OCI-LY7 (cell line): Measurements from ENCODE around the gene RPL27A.

Source experiments
- EZH2phosphoT487 ChIP-seq: fragments of 200-600 bp; sonication (generic); IDR thresholded peaks from 2 replicates; pipeline ENCODE4 v1.6.1; 2018; ENCODE audit warnings: low read depth, borderline replicate concordance, mild to moderate bottlenecking, mixed run types, antibody characterized with exemption, low read length, moderate library complexity, mixed read lengths
- TF ChIP-seq, protein P1 (sequence below): fragments of 200-600 bp; sonication (generic); conservative IDR thresholded peaks from 2 replicates; pipeline ENCODE4 v1.5.1; 2014; ENCODE audit warnings: mild to moderate bottlenecking, antibody characterized with exemption, low read length, moderate library complexity, mixed read lengths

DNA sequence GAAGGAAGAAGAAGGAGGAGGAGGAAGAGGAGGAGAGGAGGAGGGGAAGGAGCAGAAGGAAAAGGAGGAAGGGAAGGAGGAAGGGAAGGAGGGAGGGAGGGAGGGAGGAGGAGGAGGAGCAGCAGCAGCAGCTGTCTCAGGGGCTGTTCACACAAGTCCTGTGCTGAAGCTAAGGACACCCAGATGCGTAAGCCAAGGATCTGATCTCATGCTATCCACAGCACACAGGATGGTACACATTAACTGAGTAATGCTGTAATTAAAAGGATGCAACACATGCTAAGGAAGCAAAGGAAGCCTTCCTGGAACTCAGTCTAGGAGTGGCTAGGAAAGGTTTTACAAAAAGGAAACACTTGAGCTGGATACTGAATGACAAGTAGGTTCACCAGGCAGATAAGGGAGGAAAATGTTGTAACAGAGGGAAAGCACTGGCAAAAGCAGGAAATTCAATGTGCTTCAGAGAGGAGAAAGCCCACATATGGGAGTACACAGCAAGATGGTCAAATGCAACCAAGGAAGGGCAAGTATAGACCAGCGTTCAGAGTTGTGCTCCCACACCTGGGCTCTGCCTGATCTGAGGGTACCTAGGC, 32.1 kb upstream of the RPL27A start:
- TF ChIP-seq, protein P1, sequence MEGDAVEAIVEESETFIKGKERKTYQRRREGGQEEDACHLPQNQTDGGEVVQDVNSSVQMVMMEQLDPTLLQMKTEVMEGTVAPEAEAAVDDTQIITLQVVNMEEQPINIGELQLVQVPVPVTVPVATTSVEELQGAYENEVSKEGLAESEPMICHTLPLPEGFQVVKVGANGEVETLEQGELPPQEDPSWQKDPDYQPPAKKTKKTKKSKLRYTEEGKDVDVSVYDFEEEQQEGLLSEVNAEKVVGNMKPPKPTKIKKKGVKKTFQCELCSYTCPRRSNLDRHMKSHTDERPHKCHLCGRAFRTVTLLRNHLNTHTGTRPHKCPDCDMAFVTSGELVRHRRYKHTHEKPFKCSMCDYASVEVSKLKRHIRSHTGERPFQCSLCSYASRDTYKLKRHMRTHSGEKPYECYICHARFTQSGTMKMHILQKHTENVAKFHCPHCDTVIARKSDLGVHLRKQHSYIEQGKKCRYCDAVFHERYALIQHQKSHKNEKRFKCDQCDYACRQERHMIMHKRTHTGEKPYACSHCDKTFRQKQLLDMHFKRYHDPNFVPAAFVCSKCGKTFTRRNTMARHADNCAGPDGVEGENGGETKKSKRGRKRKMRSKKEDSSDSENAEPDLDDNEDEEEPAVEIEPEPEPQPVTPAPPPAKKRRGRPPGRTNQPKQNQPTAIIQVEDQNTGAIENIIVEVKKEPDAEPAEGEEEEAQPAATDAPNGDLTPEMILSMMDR: no peak
- TF ChIP-seq EZH2phosphoT487: no peak
